Embryonic facial prominence (tissue), 1 donor: ENCODE measurements around the gene LDHAL6B.
A peak's percentile ranks its signal among the peaks of the same experiment; 100 is the strongest.
"Not testable (repeated sequence)": the region's sequence is repeated elsewhere in the genome, so short reads cannot be mapped to it uniquely, and the experiment has no call there.

ENCODE experiments used
- DNase-seq: peaks from one replicate; pipeline ENCODE4 v3.0.0-alpha.2; 2016; ENCODE audit errors: extremely low spot score

The LDHAL6B gene

GRCh38 chr15:59206623-59207183, at the start of gene LDHAL6B:
Gene LDHAL6B (plus strand): TSS chr15:59206843. CDS start chr15:59206941, 98 bp downstream.
- DNase-seq: no peak

GRCh38 chr15:59157396-59157795, 49.2 kb upstream of the LDHAL6B start:
- DNase-seq: no peak

DNA sequence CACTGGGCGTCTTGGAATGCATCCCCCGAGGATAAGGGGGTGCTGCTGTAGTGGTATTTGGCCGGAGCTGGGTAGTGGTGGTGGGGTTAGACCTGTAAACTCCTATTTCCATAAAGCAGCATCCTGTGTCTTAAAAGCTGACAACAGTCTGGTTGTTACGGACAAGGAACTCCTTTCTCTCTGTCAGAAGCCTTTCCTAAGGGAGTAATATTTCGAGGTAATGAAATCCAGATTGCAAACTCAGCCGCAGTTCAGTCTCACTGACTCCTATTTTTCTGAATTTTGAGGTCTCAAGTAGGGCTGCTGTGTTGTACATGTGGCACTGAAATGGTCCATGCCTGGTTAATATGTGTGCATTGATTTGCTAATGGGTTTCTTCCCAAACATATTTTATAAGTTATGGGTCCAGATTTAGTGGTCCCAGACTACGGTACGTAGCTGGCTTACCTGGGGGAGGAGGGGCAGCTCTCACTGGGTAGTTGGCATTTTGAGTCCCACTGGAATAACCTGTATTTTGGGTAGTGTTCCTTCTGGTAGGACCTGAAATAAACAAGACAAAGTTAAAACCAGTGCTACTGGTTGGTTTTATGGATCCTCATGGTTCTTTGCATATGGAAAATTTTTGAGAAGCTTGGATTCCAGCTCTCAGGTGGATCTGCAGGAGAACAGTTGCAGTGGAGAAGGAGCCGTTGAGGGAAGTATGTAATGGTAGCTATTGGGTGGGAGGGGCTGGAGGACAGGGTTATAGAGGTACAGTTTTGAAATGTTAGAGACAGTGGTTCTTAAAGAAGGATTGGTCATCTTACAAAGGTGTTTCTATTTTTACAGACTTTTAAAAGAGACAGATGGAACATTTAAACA, 48.6 kb upstream of the LDHAL6B start:
- no peak for DNase-seq

DNA sequence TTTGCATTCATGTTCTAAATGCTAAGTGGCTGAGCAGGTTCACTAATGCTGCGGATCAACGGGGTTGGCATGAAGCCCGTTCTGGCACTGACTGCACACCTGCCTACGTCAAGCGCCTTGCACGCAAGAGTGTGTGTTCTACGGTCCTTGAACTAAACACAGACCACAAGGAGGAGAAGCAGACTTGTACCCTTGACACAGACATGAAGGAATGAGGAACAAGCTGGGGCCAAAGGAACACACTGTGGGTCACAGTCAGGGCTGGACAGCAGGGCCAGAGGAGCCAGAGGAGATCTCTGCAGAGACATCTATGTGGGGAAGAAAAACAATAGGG, 48.0 kb upstream of the LDHAL6B start:
- no peak for DNase-seq

- no peak for DNase-seq
Observed at GRCh38 chr15:59159210-59159609, 47.4 kb upstream of the LDHAL6B start.

GRCh38 chr15:59160880-59161593, 45.6 kb upstream of the LDHAL6B start:
- DNase-seq: no peak

DNA sequence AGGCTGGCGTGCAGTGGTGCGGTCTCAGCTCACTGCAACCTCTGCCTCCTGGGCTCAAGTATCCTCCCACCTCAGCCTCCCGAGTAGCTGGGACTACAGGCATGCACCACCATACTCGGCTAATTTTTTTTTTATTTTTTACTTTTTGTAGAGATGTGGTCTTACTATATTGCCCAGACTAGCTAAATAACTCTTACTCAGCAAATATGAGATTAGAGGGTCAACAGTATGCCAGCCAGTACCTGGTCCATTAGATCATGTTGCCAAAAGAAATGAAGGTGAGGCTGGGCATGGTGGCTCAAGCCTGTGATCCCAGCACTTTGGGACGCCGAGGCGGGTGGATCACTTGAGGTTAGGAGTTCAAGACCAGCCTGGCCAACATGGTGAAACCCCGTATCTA, 44.6 kb upstream of the LDHAL6B start:
- DNase-seq: not testable (repeated sequence)

GRCh38 chr15:59165726-59166125, 40.9 kb upstream of the LDHAL6B start:
- DNase-seq: no peak

DNA sequence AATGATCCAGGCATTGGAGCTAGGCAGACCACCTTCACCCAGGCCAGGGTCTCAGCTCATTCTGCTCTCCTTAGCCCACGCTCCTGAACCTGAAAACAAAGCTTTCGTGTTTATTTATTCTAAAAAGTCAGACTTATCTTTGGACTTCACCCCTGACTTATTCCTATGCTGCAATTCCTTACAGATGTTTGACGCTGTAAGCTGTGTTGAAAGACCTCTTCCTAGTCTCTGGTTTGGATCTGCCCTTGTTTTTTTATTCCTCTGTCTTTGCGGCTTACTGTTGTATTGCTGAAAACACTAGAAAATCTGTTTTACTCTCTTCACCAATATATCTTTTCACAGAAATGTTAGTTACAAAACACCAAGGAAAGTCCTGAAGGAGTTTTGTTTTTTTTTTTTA, 40.5 kb upstream of the LDHAL6B start:
- DNase-seq: no peak

DNA sequence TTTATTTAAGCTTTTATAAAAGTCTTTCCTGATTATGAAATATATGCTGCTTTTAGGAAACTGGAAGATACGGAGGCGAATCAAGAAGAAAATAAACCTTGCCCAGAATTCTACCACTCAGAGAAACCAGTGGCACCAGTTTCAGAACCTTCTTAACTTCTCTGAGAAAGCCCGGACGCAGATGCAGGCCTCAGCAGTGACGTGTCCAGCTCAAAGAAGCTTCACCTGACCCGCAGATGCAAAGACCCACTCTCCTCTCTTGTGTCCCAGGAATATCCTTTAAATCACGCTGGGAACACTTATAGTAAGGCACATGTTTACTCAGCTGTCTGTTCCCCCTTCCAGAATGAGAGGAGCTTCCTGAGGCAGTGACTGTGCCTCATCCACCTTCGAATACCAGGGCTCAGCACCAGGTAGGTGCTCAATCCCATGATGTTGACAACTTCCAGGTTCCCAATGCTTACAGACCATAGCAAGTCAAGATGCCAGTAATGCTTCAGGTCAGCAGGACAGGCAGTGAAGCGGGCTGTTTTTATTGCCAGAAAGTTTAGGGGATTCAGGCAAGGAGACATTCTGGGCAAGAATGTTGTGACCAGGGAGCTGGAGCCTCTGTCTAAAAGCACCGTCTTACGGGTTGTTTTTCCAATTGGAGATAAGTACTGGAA, 39.9 kb upstream of the LDHAL6B start:
- no peak for DNase-seq

- DNase-seq: no peak
Observed at GRCh38 chr15:59168536-59168935, 38.1 kb upstream of the LDHAL6B start.

DNA sequence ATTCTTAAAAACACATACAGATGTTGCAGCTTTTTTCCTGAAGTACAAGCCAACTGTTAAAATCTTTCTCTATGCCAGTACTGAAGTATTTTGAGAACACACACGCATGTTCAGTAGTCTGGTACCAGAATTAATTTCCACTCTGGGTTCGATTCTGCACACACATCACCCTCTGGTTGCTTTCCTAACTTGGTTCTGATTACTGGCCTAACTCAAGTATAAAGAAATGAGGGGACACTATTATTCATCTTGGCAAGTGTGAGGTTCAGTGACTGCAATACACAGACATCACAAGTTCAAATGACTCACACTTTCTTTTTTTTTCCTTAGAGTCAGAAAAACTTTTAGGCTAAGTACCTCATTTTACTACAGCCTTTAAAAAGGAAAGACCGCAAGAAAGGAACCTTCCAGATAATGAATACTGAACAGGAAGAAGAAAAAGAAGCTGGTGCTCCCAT, 37.4 kb upstream of the LDHAL6B start:
- DNase-seq: no peak

- DNase-seq: peak; percentile 37
Observed at GRCh38 chr15:59170295-59171066, 36.2 kb upstream of the LDHAL6B start.

DNA sequence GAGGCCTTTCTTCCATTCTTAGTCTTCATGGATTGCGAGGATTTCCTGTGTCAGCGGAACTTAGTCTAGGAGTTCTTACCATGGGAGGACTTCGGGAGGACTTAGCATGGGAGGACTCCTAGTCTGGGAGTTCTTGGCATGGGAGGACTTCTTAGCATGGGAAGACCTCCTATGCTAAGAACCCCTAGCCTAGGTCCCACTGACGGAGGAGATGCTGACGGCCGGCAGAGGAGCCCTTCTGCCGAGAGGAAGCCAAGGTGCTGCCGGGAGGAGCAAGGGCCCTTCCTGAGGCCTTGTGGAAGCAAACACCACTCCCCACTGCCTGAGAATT, 35.6 kb upstream of the LDHAL6B start:
- DNase-seq: no peak

GRCh38 chr15:59172289-59172901, 34.2 kb upstream of the LDHAL6B start:
- no peak for DNase-seq

- DNase-seq: no peak
Observed at GRCh38 chr15:59173194-59173593, 33.4 kb upstream of the LDHAL6B start.

DNA sequence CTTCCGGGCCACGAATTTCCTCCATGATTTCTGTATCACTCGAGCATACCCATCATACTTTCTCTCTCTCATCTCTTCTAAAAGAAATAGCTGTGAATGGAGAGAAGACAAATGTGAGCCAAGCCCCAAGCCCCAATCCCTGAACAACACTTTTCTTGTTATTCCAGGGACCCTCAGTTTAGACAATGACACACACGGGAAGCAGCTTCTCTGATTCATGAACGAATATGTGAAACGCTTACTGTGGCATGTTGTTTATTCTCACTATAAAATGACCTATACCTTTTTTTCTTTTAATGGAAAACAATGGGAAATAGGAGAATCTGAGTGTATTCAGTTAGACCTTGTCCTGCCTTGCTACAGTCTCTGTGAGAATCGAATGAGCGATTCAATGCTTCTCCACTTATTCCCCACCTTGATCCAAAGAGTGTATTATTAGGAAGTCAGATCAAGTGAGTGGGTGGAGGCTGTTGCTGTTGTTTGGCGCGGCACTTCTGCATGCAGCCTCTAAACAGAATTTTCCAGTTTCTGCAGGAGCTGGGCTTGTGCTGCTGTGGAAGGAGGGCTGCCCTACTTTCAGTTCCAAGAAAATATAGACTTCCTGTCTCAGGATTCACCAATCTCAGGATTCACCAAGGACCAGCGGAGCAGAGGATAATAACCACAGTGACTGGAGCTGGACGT, 32.4 kb upstream of the LDHAL6B start:
- DNase-seq: no peak

- DNase-seq: peak; percentile 44
Observed at GRCh38 chr15:59174835-59175831, 31.5 kb upstream of the LDHAL6B start.

- no peak for DNase-seq
Observed at GRCh38 chr15:59176653-59177316, 29.9 kb upstream of the LDHAL6B start.
